ENCODE data around the gene RPUSD4.

RPUSD4 gene

GRCh38 chr11:126154691-126155090 lies 56.8 kb downstream of the RPUSD4 start:
- in situ Hi-C loops (cut with MboI; ENCODE audit: low pct_unique_long_range_greater_than_20kb, low sequenced_read_pairs, unreplicated experiment) = no loop called here
- TF ChIP-seq CTCF (IDR thresholded peaks at IDR 0.05; ENCODE audit: extremely low read depth, insufficient read depth, missing control alignments) = no peak
- no peak for DNase-seq (ENCODE audit: low spot score)

GRCh38 chr11:126153972-126154371 lies 57.5 kb downstream of the RPUSD4 start:
- in situ Hi-C loops (cut with MboI; ENCODE audit: low pct_unique_long_range_greater_than_20kb, low sequenced_read_pairs, unreplicated experiment) = no loop called here
- no peak for TF ChIP-seq CTCF (IDR thresholded peaks at IDR 0.05; ENCODE audit: extremely low read depth, insufficient read depth, missing control alignments)
- DNase-seq (ENCODE audit: low spot score) = no peak

GRCh38 chr11:126153006-126153405 lies 58.4 kb downstream of the RPUSD4 start:
- in situ Hi-C loops (cut with MboI; ENCODE audit: low pct_unique_long_range_greater_than_20kb, low sequenced_read_pairs, unreplicated experiment) = no loop called here
- no peak for DNase-seq (ENCODE audit: low spot score)
- TF ChIP-seq CTCF (IDR thresholded peaks at IDR 0.05; ENCODE audit: extremely low read depth, insufficient read depth, missing control alignments) = no peak

GRCh38 chr11:126152586-126152985 lies 58.9 kb downstream of the RPUSD4 start:
- in situ Hi-C loops (cut with MboI; ENCODE audit: low pct_unique_long_range_greater_than_20kb, low sequenced_read_pairs, unreplicated experiment) = no loop called here
- no peak for DNase-seq (ENCODE audit: low spot score)
- no peak for TF ChIP-seq CTCF (IDR thresholded peaks at IDR 0.05; ENCODE audit: extremely low read depth, insufficient read depth, missing control alignments)

- DNase-seq (ENCODE audit: low spot score) = no peak
- in situ Hi-C loops (cut with MboI; ENCODE audit: low pct_unique_long_range_greater_than_20kb, low sequenced_read_pairs, unreplicated experiment) = no loop called here
- no peak for TF ChIP-seq CTCF (IDR thresholded peaks at IDR 0.05; ENCODE audit: extremely low read depth, insufficient read depth, missing control alignments)
Measured at GRCh38 chr11:126152152-126152551, 59.3 kb downstream of the RPUSD4 start.
